GM23248 (cell line): ENCODE data around the gene EPN2. TPM values are rescaled to one million over a fixed set of nuclear protein-coding genes. Genes with fewer than 3 reads are reported as not detected.
A peak's percentile ranks its signal among the peaks of the same experiment; 100 is the strongest.

Source experiments
- DNase-seq: peaks from one replicate; pipeline ENCODE4 v3.0.0-alpha.2; 2015
- H2AFZ ChIP-seq: fragments of 200-600 bp; sonication (generic); 2 replicates; pipeline ENCODE4 v1.6.1; 2016; ENCODE audit warnings: antibody characterized with exemption
- H3F3A ChIP-seq: fragments of 200-600 bp; sonication (generic); 2 replicates; pipeline ENCODE4 v1.6.1; 2016; ENCODE audit warnings: mild to moderate bottlenecking, antibody characterized with exemption, mixed run types; ENCODE audit not compliant: insufficient read depth
- H3K27ac ChIP-seq: fragments of 200-600 bp; sonication (generic); 2 replicates; pipeline ENCODE4 v1.5.1; 2016; ENCODE audit warnings: mild to moderate bottlenecking
- H3K27me3 ChIP-seq: fragments of 200-600 bp; sonication (generic); replicated peaks from 2 replicates; pipeline ENCODE4 v1.6.1; 2016; ENCODE audit warnings: mild to moderate bottlenecking; ENCODE audit not compliant: insufficient read depth
- H3K36me3 ChIP-seq: fragments of 200-600 bp; sonication (generic); 2 replicates; pipeline ENCODE4 v1.6.1; 2016; ENCODE audit warnings: low read depth, mild to moderate bottlenecking
- H3K4me1 ChIP-seq: fragments of 200-600 bp; sonication (generic); 2 replicates; pipeline ENCODE4 v1.6.1; 2016; ENCODE audit warnings: mild to moderate bottlenecking; ENCODE audit not compliant: insufficient read depth
- H3K4me2 ChIP-seq: fragments of 200-600 bp; sonication (generic); one replicate; pipeline ENCODE4 v1.6.1; 2016; ENCODE audit warnings: mild to moderate bottlenecking; ENCODE audit not compliant: unreplicated experiment
- H3K4me3 ChIP-seq: fragments of 200-600 bp; sonication (generic); 2 replicates; pipeline ENCODE4 v1.5.1; 2016; ENCODE audit warnings: mild to moderate bottlenecking
- H3K79me2 ChIP-seq: fragments of 200-600 bp; sonication (generic); 2 replicates; pipeline ENCODE4 v1.6.1; 2016; ENCODE audit warnings: mild to moderate bottlenecking; ENCODE audit not compliant: insufficient read depth
- H3K9ac ChIP-seq: fragments of 200-600 bp; sonication (generic); 2 replicates; pipeline ENCODE4 v1.6.1; 2016; ENCODE audit warnings: mild to moderate bottlenecking
- H3K9me2 ChIP-seq: fragments of 200-600 bp; sonication (generic); 2 replicates; pipeline ENCODE4 v1.6.1; 2016; ENCODE audit warnings: mixed run types, mild to moderate bottlenecking, moderate library complexity; ENCODE audit not compliant: insufficient read depth
- H3K9me3 ChIP-seq: fragments of 200-600 bp; sonication (generic); one replicate; pipeline ENCODE4 v1.6.1; 2017; ENCODE audit warnings: low read depth
- H4K20me1 ChIP-seq: fragments of 200-600 bp; sonication (generic); 2 replicates; pipeline ENCODE4 v1.6.0; 2016; ENCODE audit not compliant: insufficient read depth
- EZH2 ChIP-seq: fragments of 200-600 bp; sonication (generic); IDR thresholded peaks from 2 replicates; pipeline ENCODE4 v1.6.1; 2018; ENCODE audit warnings: antibody characterized with exemption, mild to moderate bottlenecking; ENCODE audit not compliant: insufficient read depth, poor library complexity, severe bottlenecking
- EZH2phosphoT487 ChIP-seq: fragments of 200-600 bp; sonication (generic); IDR thresholded peaks from 2 replicates; pipeline ENCODE4 v1.6.1; 2018; ENCODE audit warnings: antibody characterized with exemption, moderate library complexity, mild to moderate bottlenecking, low read depth; ENCODE audit not compliant: insufficient read depth
- WGBS, 2 experiments: methylation state at CpG; one replicate each; pipeline ENCODE4 v1.1.6; 2015 to 2017; ENCODE audit warnings: low lambda C conversion rate in 2 of 2, low coverage in 1 of 2; ENCODE audit errors: missing lambda C conversion rate in 2 of 2; 5-methylcytosine and 5-hydroxymethylcytosine counted together
- in situ Hi-C: fragments of 300-500 bp; cut with MboI; formaldehyde crosslinking; loops from 2 replicates; pipeline ENCODE4 v1.15.0; 2020
- polyA plus RNA-seq: library from polyadenylated mRNA; unstranded; fragments of >200 nt; fragmentation: Nextera tagmentation; extraction: Ambion mirVana; gene quantifications from 2 replicates; pipeline ENCODE4 v1.2.1, GENCODE V29; 2016
- total RNA-seq: library from RNA; depleted of rRNA; stranded (reverse); fragments of >200 nt; shearing (Covaris generic); gene quantifications from 2 replicates; pipeline ENCODE4 v1.2.3, GENCODE V29; 2014

Gene EPN2
- total and polyA plus RNA-seq, 2 experiments from 2014 or later, result 25.3 to 54.0 TPM

DNA sequence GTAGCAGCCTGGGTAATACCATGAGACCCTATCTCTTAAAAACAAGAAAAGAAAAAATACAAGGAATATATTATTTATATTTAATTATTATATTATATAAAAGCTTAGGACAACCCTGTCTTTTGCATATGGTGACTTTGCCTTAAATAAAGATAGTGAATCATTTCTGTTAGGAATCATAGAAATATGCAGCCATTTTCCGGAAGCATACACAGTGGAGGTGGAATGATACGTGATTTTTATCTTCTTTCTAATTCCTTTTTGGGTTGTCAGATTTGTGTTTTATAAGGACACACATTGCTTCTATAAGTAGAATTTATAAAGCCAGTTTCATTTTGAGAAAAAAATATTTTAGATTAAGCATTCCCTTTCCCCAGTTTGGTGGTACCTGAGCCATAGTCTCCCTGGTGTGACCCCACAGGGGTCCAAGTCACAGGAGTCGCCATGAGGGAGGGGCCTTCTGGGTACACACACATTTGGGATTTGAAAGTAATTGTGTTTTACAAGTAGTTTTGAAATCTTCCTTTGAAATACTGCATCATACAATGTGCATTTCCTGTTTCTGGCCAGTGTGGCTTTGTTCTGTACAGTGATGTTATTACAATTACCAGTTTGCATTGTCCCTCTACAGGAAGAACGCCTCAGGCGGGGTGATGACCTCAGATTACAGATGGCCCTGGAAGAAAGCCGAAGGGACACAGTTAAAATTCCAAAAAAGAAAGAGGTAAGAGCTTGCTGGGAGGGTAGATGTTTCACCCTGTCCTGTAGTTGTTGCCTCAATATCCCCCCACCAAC lies 74.5 kb downstream of the EPN2 start:
- DNase-seq, result peak; percentile 64
- in situ Hi-C loops, result no loop called here

DNA sequence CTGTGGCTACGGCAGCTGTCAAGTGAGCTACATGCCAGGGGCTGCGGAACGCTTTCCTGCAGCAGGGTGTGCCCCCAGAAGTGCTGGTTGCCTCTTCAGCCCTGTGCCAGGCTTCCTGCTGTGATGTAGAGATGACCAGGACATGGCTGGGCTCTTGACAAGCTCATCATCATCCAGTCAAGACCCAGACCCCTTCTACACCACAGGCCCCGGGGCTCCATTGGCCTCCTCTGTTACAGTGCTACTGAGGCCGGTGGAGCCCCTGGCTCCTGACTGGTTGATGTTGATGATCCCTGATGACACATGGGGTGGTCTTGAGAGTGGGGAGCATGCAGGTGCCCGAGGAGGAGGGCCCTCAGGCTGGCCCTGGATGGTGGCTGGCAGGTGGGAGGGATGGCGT lies 75.2 kb downstream of the EPN2 start:
- 87% methylated on average over 7 of the region's 7 CpGs for WGBS, 2 experiments
- Histone ChIP-seq H3K4me3 (no peak overlapping the region), H3K4me2 (no peak overlapping the region), H3K4me1 (peaks cover 8% of the 10 kb centered on the region), H3F3A (no peaks in the 10 kb centered on the region; the same call in 1 of the 2 replicates), H3K9me2 (no peaks in the 10 kb centered on the region), H3K9ac (no peak overlapping the region), H3K27me3 (no peaks in the 10 kb centered on the region), H4K20me1 (no peaks in the 10 kb centered on the region), H2AFZ (no peak overlapping the region), H3K9me3 (no peaks in the 10 kb centered on the region), H3K79me2 (peaks cover 10% of the 10 kb centered on the region), H3K27ac (0 out of 2 replicates have a peak overlapping the region, but pooled peaks have one; percentile 49), H3K36me3 (peaks cover 11% of the 10 kb centered on the region; the same call in 1 of the 2 replicates)
- TF ChIP-seq EZH2phosphoT487 (no peak), EZH2 (no peak)
- no peak for DNase-seq
- in situ Hi-C loops, result no loop called here

More for the DNA sequence above, 74.5 kb downstream of the EPN2 start:
- TF ChIP-seq EZH2 (no peak), EZH2phosphoT487 (no peak)
- Histone ChIP-seq H3K27ac (peak overlapping the region; percentile 49), H3K9me2 (no peaks in the 10 kb centered on the region), H3K4me1 (peaks cover 8% of the 10 kb centered on the region), H3K4me2 (peak overlapping the region; percentile 27), H3F3A (no peaks in the 10 kb centered on the region; the same call in 1 of the 2 replicates), H4K20me1 (no peaks in the 10 kb centered on the region), H2AFZ (no peak overlapping the region), H3K79me2 (peaks cover 18% of the 10 kb centered on the region), H3K27me3 (no peaks in the 10 kb centered on the region), H3K4me3 (no peak overlapping the region), H3K36me3 (peaks cover 11% of the 10 kb centered on the region; the same call in 1 of the 2 replicates), H3K9me3 (no peaks in the 10 kb centered on the region), H3K9ac (peak overlapping the region; percentile 12; the same call in 1 of the 2 replicates)
- 62% methylated on average over 6 of the region's 6 CpGs for WGBS, 2 experiments

DNA sequence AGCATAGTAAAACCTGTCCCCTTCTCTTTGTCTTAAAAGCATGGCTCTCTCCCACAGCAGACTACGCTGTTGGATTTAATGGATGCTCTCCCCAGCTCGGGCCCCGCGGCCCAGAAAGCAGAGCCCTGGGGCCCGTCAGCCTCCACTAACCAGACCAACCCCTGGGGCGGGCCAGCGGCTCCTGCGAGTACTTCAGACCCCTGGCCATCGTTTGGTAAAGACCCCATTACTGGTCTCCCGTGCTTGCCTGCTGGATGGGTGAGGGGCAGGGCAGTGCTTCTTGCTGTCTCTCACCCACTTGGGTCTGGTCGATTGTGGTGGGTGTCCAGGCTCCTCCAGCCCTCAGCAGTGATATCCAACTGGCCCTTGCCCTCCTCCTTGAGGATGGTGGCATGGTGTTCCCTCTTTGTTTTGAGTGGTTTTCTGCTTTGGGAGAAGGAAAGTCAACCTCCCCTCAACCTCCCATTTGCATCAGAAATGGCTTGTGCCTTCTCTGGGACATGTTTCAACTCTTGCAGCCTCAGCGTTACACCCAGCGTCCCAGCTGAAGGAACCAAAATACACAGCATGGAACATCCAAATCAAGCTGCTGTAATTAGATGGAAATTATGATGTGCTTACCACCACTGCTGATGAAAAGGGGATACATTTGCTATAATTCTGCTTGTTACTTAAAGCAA lies 76.0 kb downstream of the EPN2 start:
- H3K4me2 ChIP-seq, result no peak overlapping the region
- H3K4me1 ChIP-seq, result peaks cover 8% of the 10 kb centered on the region
- DNase-seq, result no peak
- 90 to 91% methylated on average over 13 of the region's 13 CpGs for WGBS, 2 experiments
- no peaks in the 10 kb centered on the region for H4K20me1 ChIP-seq
- H3K79me2 ChIP-seq, result peaks cover 2% of the 10 kb centered on the region; the same call in 1 of the 2 replicates
- H3K9me3 ChIP-seq, result no peaks in the 10 kb centered on the region
- no peaks in the 10 kb centered on the region; the same call in 1 of the 2 replicates for H3F3A ChIP-seq
- H3K9me2 ChIP-seq, result no peaks in the 10 kb centered on the region
- peaks cover 11% of the 10 kb centered on the region; the same call in 1 of the 2 replicates for H3K36me3 ChIP-seq
- no peak overlapping the region for H3K27ac ChIP-seq
- no peaks in the 10 kb centered on the region for H3K27me3 ChIP-seq
- TF ChIP-seq EZH2phosphoT487, result no peak
- TF ChIP-seq EZH2, result no peak
- no peak overlapping the region for H3K4me3 ChIP-seq
- no peak overlapping the region for H3K9ac ChIP-seq
- no peak overlapping the region for H2AFZ ChIP-seq
- in situ Hi-C loops, result no loop called here

DNA sequence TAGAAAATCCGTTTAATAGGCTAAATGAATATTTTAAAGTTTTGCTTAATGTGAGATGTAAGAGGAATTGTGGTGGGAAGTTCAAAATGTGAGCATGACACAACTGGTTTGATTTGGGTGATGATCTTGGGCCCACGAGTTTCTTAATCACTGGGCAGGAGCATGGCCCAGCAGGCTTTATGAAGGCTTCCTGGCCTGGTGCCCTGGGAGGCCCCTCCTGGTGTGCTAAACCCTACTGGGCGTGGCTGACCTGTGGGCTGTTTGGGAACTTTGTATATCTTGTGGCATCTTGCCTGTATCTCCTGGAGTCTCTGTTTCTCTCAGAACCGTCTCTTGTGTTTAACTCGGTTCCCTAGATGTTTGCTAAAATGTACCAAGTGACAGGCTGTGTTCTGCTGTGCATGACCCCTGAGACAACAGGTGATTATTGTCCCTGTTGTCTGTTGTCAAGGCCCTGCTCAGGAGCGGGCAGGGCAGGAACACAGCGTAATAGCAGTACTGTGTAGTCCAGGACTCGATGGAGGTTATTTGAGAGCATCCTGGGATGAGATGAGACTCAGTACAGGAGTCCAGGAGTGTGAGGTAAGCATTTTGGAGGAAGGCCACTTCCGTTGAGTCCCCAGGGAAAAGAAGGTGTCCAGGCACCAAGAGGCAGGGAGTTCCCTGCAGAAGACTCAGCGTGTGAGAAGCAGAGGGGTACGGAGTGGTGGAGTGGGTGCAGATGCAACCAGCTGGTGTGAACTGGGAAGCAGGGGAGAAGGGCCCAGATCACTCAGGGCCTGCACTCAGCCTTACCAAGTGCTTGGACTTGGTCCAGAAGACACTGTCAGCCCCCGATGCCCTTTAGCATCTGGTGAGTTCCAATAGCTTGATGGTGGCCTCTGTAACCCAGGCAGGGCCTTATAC lies 76.8 kb downstream of the EPN2 start:
- H4K20me1 ChIP-seq, result no peaks in the 10 kb centered on the region
- peaks cover 8% of the 10 kb centered on the region for H3K4me1 ChIP-seq
- H3K4me3 ChIP-seq, result no peak overlapping the region
- H2AFZ ChIP-seq, result no peak overlapping the region
- DNase-seq, result no peak
- no peak overlapping the region for H3K9ac ChIP-seq
- no peak overlapping the region for H3K27ac ChIP-seq
- no peaks in the 10 kb centered on the region for H3K79me2 ChIP-seq
- in situ Hi-C loops, result no loop called here
- peaks cover 11% of the 10 kb centered on the region; the same call in 1 of the 2 replicates for H3K36me3 ChIP-seq
- H3F3A ChIP-seq, result no peaks in the 10 kb centered on the region; the same call in 1 of the 2 replicates
- no peak overlapping the region for H3K4me2 ChIP-seq
- H3K9me3 ChIP-seq, result no peaks in the 10 kb centered on the region
- TF ChIP-seq EZH2phosphoT487 (no peak), EZH2 (no peak)
- H3K27me3 ChIP-seq, result no peaks in the 10 kb centered on the region
- H3K9me2 ChIP-seq, result no peaks in the 10 kb centered on the region
- 81 to 82% methylated on average over 12 of the region's 12 CpGs for WGBS, 2 experiments
